GM21367 (cell line): ENCODE data around the gene LETM1.
A peak's percentile ranks its signal among the peaks of the same experiment; 100 is the strongest.

Experiments
- ATAC-seq: cut with Tn5 transposase; IDR thresholded peaks from one replicate; pipeline ENCODE4 v1.9.1; 2021; ENCODE audit not compliant: unreplicated experiment

Gene LETM1

GRCh38 chr4:1797298-1797860, 58.6 kb downstream of the LETM1 start:
- ATAC-seq = no peak

GRCh38 chr4:1796486-1797204, 59.3 kb downstream of the LETM1 start:
- no peak for ATAC-seq

GRCh38 chr4:1795299-1796195, 60.4 kb downstream of the LETM1 start:
- no peak for ATAC-seq

- ATAC-seq = no peak
Measured at GRCh38 chr4:1794809-1795298, 61.1 kb downstream of the LETM1 start.

GRCh38 chr4:1793940-1794808, 61.8 kb downstream of the LETM1 start:
- ATAC-seq = no peak

- no peak for ATAC-seq
Measured at GRCh38 chr4:1793496-1793840, 62.5 kb downstream of the LETM1 start.

- peak; percentile 50 for ATAC-seq
Measured at GRCh38 chr4:1792832-1793495, 63.0 kb downstream of the LETM1 start, which contains the start of gene FGFR3. TSS of gene FGFR3 (plus strand) at chr4:1793293. CDS start at chr4:1793935, 642 bp downstream.

- no peak for ATAC-seq
Measured at GRCh38 chr4:1792158-1792831, 63.7 kb downstream of the LETM1 start.

- no peak for ATAC-seq
Measured at GRCh38 chr4:1790005-1790404, 66.0 kb downstream of the LETM1 start.

- ATAC-seq = no peak
Measured at GRCh38 chr4:1789552-1789951, 66.4 kb downstream of the LETM1 start.

GRCh38 chr4:1788254-1788973, 67.5 kb downstream of the LETM1 start:
- no peak for ATAC-seq

GRCh38 chr4:1787411-1788077, 68.4 kb downstream of the LETM1 start:
- no peak for ATAC-seq

- ATAC-seq = no peak
Measured at GRCh38 chr4:1786544-1787362, 69.2 kb downstream of the LETM1 start.

- ATAC-seq = no peak
Measured at GRCh38 chr4:1785592-1785991, 70.4 kb downstream of the LETM1 start.

GRCh38 chr4:1784789-1785591, 71.0 kb downstream of the LETM1 start:
- ATAC-seq = no peak

- ATAC-seq = no peak
Measured at GRCh38 chr4:1784395-1784788, 71.6 kb downstream of the LETM1 start.

- ATAC-seq = no peak
Measured at GRCh38 chr4:1783970-1784369, 72.0 kb downstream of the LETM1 start.
